Epithelial cell of proximal tubule (primary cell): ENCODE data around the gene ZNF487. TPM values are rescaled to one million over a fixed set of nuclear protein-coding genes. Genes with fewer than 3 reads are reported as not detected.

Experiments used
- DNase-seq: peaks from one replicate; pipeline ENCODE4 v3.0.0-alpha.2; 2011; ENCODE audit warnings: low read depth
- H3K4me3 ChIP-seq: 2 replicates; pipeline ENCODE4 v1.5.1; 2011; ENCODE audit warnings: low read depth, mild to moderate bottlenecking, low read length
- total RNA-seq: library from RNA; depleted of rRNA; stranded (reverse); fragments of >200 nt; gene quantifications from 2 replicates; pipeline ENCODE4 v1.2.3, GENCODE V29; 2015
- TF ChIP-seq, protein P1 (sequence below): conservative IDR thresholded peaks from 2 replicates; pipeline ENCODE4 v1.5.1; 2012; ENCODE audit warnings: low read depth, mild to moderate bottlenecking, low read length

The ZNF487 gene
- total RNA-seq, 1 donor from 2014 or later = 0.81 TPM

DNA sequence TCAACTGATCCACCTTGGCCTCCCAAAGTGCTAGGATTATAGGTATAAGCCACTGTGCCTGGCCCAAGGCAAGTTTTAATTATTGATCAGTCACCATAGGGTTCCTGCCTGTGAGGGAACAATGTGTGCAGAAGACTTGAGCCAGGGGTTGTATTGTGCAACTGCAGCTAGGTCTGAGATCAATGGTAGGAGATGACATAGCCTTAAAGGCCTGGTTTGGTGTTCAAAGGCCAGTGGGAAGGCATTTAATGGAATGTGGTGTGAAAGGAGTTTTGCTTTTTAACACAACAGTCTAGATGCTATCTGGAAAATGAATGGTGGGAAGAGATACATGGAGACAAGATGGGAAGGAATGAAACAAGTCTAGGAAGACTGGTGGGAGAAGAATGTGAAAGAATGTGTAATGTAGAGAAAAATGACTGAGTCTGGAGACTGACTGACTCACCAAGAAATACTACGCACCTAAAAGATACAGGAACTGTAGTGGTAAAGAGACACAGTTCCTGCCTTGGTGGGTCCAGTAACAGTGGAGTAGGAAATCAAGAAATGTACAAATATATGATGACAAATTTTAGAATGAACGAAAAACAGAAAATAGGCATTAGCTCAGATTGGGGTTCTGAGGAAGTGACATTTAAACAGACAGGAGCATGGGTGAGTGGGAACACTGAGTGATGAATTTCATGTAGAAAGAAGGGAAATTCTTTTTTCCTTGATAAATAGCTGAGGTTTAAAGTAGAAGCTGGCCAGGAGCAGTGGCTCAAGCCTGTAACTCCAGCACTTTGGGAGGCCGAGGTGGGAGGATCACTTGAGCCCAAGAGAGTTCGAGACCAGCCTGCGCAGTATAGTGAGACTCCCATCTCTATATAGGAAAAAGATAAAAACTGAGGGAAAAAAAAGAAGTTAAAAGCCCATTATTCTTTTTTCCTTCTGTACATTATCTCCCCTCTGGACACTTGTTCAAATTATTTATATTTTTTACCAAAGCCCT, 37.3 kb upstream of the ZNF487 start:
- H3K4me3 ChIP-seq = no peak overlapping the region
- TF ChIP-seq, protein P1, sequence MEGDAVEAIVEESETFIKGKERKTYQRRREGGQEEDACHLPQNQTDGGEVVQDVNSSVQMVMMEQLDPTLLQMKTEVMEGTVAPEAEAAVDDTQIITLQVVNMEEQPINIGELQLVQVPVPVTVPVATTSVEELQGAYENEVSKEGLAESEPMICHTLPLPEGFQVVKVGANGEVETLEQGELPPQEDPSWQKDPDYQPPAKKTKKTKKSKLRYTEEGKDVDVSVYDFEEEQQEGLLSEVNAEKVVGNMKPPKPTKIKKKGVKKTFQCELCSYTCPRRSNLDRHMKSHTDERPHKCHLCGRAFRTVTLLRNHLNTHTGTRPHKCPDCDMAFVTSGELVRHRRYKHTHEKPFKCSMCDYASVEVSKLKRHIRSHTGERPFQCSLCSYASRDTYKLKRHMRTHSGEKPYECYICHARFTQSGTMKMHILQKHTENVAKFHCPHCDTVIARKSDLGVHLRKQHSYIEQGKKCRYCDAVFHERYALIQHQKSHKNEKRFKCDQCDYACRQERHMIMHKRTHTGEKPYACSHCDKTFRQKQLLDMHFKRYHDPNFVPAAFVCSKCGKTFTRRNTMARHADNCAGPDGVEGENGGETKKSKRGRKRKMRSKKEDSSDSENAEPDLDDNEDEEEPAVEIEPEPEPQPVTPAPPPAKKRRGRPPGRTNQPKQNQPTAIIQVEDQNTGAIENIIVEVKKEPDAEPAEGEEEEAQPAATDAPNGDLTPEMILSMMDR = no peak
- DNase-seq = no peak

DNA sequence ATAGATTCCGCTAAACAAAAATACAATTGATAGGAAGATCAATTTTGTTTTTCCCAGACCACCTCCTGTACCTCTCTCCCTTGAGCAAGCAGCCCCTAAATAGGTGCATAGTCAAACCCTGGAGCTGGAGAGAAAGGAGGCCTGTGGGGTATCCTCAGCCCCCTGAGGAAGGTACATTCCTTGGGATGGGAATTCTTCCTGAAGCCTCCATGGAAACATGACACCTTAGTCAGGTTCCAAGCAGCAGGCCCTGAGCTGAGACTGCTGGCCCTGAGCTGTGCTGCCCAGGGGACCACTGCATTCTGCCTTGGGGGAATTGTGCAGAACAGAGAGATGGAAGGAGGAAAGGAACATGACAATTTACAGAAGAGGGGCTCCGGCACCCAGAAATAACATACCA, 35.3 kb upstream of the ZNF487 start:
- H3K4me3 ChIP-seq = no peak overlapping the region
- TF ChIP-seq, protein P1 = no peak

DNA sequence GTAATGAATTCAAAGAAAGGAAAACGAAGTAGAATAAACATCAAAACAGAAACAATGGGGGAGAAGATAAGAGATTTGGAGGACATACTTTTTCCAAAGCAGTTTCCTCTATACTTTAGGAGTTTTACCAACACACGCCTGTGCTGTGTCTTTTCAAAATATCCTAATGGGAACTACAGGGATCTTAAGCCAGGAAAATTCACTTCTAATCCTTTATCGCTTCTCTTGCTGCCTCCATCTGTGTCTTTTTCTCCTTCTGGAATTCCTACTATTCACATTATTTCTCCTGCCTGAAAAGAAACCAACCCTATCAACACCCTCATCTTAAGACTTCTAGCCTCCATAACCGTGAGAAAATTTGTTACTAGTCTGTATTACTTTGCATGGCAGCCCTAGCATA, 34.7 kb upstream of the ZNF487 start:
- no peak for DNase-seq
- no peak overlapping the region for H3K4me3 ChIP-seq
- TF ChIP-seq, protein P1 = no peak

More for the DNA sequence above, 35.3 kb upstream of the ZNF487 start:
- DNase-seq = no peak

DNA sequence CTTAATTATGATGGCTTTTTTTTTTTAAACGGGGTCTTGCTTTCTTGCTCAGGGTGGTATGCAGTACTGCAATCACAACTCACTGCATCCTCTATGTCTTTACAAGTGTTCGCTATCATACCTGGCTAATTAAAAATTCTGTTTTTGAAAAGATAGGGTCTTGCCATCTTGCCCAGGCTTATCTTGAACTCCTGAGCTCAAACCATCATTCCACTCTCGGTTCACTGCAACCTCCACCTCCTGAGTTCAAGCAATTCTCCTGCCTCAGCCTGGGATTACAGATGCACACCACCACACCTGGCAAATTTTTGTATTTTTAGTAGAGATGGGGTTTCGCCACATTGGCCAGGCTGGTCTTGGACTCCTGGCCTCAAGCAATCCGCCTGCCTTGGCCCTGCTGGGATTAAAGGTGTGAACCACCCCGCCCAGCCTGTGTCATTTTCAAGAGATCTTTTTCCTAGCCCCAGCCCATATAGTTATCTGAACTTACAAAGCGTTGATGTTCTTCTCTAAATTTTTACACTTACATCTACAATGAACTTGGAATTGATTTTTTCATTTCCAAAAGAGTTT, 33.9 kb upstream of the ZNF487 start:
- TF ChIP-seq, protein P1 = no peak
- no peak for DNase-seq
- H3K4me3 ChIP-seq = no peak overlapping the region

DNA sequence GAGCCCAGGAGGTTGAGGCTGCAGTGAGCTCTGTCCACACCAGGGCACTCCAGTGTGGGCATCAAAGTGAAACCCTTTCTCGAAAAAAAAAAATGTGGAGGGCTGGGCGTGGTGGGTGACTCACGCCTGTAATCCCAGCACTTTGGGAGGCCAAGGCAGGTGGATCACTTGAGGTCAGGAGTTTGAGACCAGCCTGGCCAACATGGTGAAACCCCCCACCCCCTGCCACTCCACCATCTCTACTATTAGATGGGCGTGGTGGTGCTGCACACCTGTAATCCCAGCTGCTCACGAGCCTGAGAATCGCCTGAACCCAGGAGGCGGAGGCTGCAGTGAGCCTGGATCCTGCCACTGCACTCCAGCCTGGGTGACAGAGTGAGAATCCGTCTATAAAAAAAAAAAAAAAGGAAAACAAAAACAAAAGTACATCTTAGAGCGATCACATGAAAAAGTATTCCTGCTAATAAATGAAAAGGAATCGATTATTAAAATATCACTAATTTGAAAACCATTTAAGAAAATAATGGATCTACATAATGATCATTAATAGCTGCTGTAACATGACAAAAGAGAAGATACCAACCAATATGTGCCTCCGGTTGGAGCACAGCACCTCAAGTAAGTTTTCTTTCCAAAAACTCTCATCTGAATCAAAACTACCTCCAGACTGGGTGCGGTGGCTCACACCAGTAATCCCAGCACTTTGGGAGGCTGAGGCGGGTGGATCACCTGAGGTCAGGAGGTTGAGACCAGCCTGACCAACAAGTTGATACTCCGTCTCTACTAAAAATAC, 32.8 kb upstream of the ZNF487 start:
- H3K4me3 ChIP-seq = no peak overlapping the region
- no peak for DNase-seq
- TF ChIP-seq, protein P1 = no peak

DNA sequence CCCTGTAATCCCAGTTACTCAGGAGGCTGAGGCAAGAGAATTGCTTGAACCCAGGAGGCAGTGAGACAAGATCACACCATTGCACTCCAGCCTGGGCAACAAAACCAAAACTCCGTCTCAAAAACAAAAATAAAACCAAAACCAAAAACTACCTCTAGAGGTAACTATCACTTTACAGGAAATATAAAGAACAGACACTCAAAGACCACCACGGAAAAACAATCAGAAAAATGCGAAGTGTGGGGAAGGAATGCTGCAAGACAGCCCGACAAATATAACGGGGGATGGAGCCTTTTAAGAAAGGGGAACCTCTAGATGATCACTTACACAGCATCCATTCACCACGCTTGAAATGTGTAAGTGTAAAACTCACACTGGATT, 32.2 kb upstream of the ZNF487 start:
- no peak for DNase-seq
- no peak overlapping the region for H3K4me3 ChIP-seq

More for the DNA sequence above, 32.2 kb upstream of the ZNF487 start:
- TF ChIP-seq, protein P1 = no peak
